GM12875 (cell line): Measurements from ENCODE around the gene HYAL4.
"Not testable (repeated sequence)": the region's sequence is repeated elsewhere in the genome, so short reads cannot be mapped to it uniquely, and the experiment has no call there.

Experiments used
- H3K4me3 ChIP-seq: one replicate; pipeline ENCODE4 v1.5.1; 2011; ENCODE audit warnings: low read depth, low read length, control low read depth
- CTCF ChIP-seq: IDR thresholded peaks from 2 replicates; pipeline ENCODE4 v1.5.1; 2011; ENCODE audit warnings: low read depth, mild to moderate bottlenecking, control low read depth, inconsistent platforms, low read length, moderate library complexity, borderline replicate concordance; ENCODE audit not compliant: insufficient read depth

The HYAL4 gene

GRCh38 chr7:123847868-123848267 lies 2.9 kb downstream of the HYAL4 start:
- H3K4me3 ChIP-seq: no peak overlapping the region
- TF ChIP-seq CTCF: no peak

GRCh38 chr7:123849855-123850254 lies 4.9 kb downstream of the HYAL4 start:
- no peak for TF ChIP-seq CTCF

GRCh38 chr7:123851404-123851803 lies 6.4 kb downstream of the HYAL4 start:
- H3K4me3 ChIP-seq: not testable (repeated sequence)

More at GRCh38 chr7:123849855-123850254, 4.9 kb downstream of the HYAL4 start:
- H3K4me3 ChIP-seq: no peak overlapping the region

- not testable (repeated sequence) for H3K4me3 ChIP-seq
These were observed 9.3 kb downstream of the HYAL4 start for GRCh38 chr7:123854291-123854690.

GRCh38 chr7:123856428-123856827 lies 11.5 kb downstream of the HYAL4 start:
- not testable (repeated sequence) for H3K4me3 ChIP-seq

GRCh38 chr7:123860848-123861247 lies 15.9 kb downstream of the HYAL4 start:
- no peak for TF ChIP-seq CTCF

GRCh38 chr7:123862775-123863174 lies 17.8 kb downstream of the HYAL4 start:
- TF ChIP-seq CTCF: no peak
- no peak overlapping the region for H3K4me3 ChIP-seq

More at GRCh38 chr7:123860848-123861247, 15.9 kb downstream of the HYAL4 start:
- H3K4me3 ChIP-seq: no peak overlapping the region

- H3K4me3 ChIP-seq: no peak overlapping the region
- no peak for TF ChIP-seq CTCF
These were observed 18.5 kb downstream of the HYAL4 start for GRCh38 chr7:123863461-123863860.

- no peak for TF ChIP-seq CTCF
- H3K4me3 ChIP-seq: no peak overlapping the region
These were observed 19.0 kb downstream of the HYAL4 start for GRCh38 chr7:123864012-123864411.
